B cell (primary cell): Measurements from ENCODE around the gene C15orf40. TPM values are rescaled to one million over a fixed set of nuclear protein-coding genes. Genes with fewer than 3 reads are reported as not detected.

Experiments
- ATAC-seq: fragments of 200-7000 bp; cut with Tn5 transposase; one replicate; pipeline ENCODE4 v1.10.0; 2021; ENCODE audit warnings: low read depth, mild to moderate bottlenecking, moderate number of reproducible peaks, moderate library complexity
- CTCF ChIA-PET: fragments of 350-600 bp; sonication (Branson Sonifier 250); formaldehyde crosslinking; loops from one replicate; lab custom pipeline; 2021; ENCODE audit warnings: antibody characterized with exemption, inconsistent platforms; lab: Charles Lee
- POLR2A ChIA-PET: fragments of 350-600 bp; sonication (Branson Sonifier 250); formaldehyde crosslinking; loops from one replicate; lab custom pipeline; 2021; ENCODE audit warnings: antibody characterized with exemption; lab: Charles Lee
- DNase-seq: peaks from one replicate; pipeline ENCODE4 v3.0.0; 2013
- H2AFZ ChIP-seq: 2 replicates; pipeline ENCODE4 v1.6.1; 2012; ENCODE audit warnings: mild to moderate bottlenecking, low read depth, low read length; ENCODE audit not compliant: insufficient read depth, poor library complexity, severe bottlenecking
- H3K27ac ChIP-seq, 2 donors: 1 replicate in 1 of 2; 2 replicates in 1 of 2; pipeline ENCODE4 v1.5.1; 2012 to 2013; ENCODE audit warnings: low read length in 2 of 2, mild to moderate bottlenecking in 2 of 2, moderate library complexity in 1 of 2
- H3K27me3 ChIP-seq, 4 experiments: fragments of 200-600 bp in 1 of 4; sonication (generic) in 1 of 4; replicated peaks in 1 of 4; 1 replicate in 2 of 4; 2 replicates in 2 of 4; pipeline versions ENCODE4 v1.6.1 to v1.7.0; 2013 to 2016; ENCODE audit warnings: low read length in 3 of 4, mild to moderate bottlenecking in 2 of 4, mixed read lengths in 1 of 4, moderate library complexity in 1 of 4; ENCODE audit not compliant: insufficient read depth in 4 of 4, control insufficient read depth in 3 of 4; ENCODE audit errors: control extremely low read depth in 1 of 4
- H3K36me3 ChIP-seq, 2 experiments: replicated peaks in 1 of 2; 1 replicate in 1 of 2; 2 replicates in 1 of 2; pipeline versions ENCODE4 v1.6.1 to v1.7.1; 2013; ENCODE audit warnings: low read length in 1 of 2; ENCODE audit not compliant: insufficient read depth in 2 of 2, control insufficient read depth in 1 of 2; ENCODE audit errors: control extremely low read depth in 1 of 2, extremely low read depth in 1 of 2
- H3K4me1 ChIP-seq, 2 donors: fragments of 200-600 bp in 1 of 2; sonication (generic) in 1 of 2; 1 replicate in 1 of 2; 2 replicates in 1 of 2; pipeline versions ENCODE4 v1.5.1 to v1.6.1; 2013 to 2017; ENCODE audit warnings: low read length in 2 of 2; ENCODE audit not compliant: control insufficient read depth in 2 of 2, insufficient read depth in 2 of 2
- H3K4me2 ChIP-seq: replicated peaks from 2 replicates; pipeline ENCODE3; 2012; ENCODE audit warnings: mild to moderate bottlenecking, low read depth, low read length; ENCODE audit not compliant: poor library complexity, severe bottlenecking
- H3K4me3 ChIP-seq, 5 experiments: fragments of 200-600 bp in 1 of 5; sonication (generic) in 1 of 5; 1 replicate in 3 of 5; 2 replicates in 2 of 5; pipeline versions ENCODE4 v1.5.1 to v1.7.0; 2011 to 2016; ENCODE audit warnings: low read length in 4 of 5, mild to moderate bottlenecking in 4 of 5, low read depth in 2 of 5, control low read depth in 1 of 5, moderate library complexity in 1 of 5; ENCODE audit not compliant: insufficient read depth in 1 of 5; ENCODE audit errors: control extremely low read depth in 1 of 5, extremely low read depth in 1 of 5
- H3K79me2 ChIP-seq: fragments of 200-600 bp; sonication (generic); one replicate; pipeline ENCODE4 v1.6.0; 2016; ENCODE audit warnings: low read length; ENCODE audit not compliant: control insufficient read depth, insufficient read depth
- H3K9ac ChIP-seq: fragments of 200-600 bp; sonication (generic); 2 replicates; pipeline ENCODE4 v1.6.1; 2017; ENCODE audit warnings: mild to moderate bottlenecking, low read length, moderate library complexity
- H3K9me3 ChIP-seq, 3 donors: one replicate each; pipeline versions ENCODE4 v1.6.1 to v1.7.1; 2013; ENCODE audit warnings: low read length in 2 of 3; ENCODE audit not compliant: control insufficient read depth in 2 of 3, insufficient read depth in 1 of 3; ENCODE audit errors: control extremely low read depth in 1 of 3
- H4K20me1 ChIP-seq: 2 replicates; pipeline ENCODE4 v1.6.0; 2012; ENCODE audit warnings: mild to moderate bottlenecking, low read length; ENCODE audit not compliant: insufficient read depth, control insufficient read depth, poor library complexity, severe bottlenecking
- H3K27ac Mint-ChIP-seq: one replicate; pipeline ENCODE4 v1.8.0; 2021; ENCODE audit warnings: mixed read lengths
- H3K27me3 Mint-ChIP-seq: one replicate; pipeline ENCODE4 v1.8.0; 2021; ENCODE audit warnings: mixed read lengths
- H3K4me1 Mint-ChIP-seq: one replicate; pipeline ENCODE4 v1.8.0; 2021; ENCODE audit warnings: mixed read lengths
- H3K4me3 Mint-ChIP-seq: one replicate; pipeline ENCODE4 v1.8.0; 2021; ENCODE audit warnings: mixed read lengths
- H3K9me3 Mint-ChIP-seq: one replicate; pipeline ENCODE4 v1.8.0; 2022; ENCODE audit warnings: mixed read lengths; ENCODE audit not compliant: insufficient read depth
- EZH2 ChIP-seq: IDR thresholded peaks from 2 replicates; pipeline ENCODE4 v1.6.1; 2012; ENCODE audit warnings: borderline replicate concordance, low read depth, mild to moderate bottlenecking, moderate library complexity, low read length; ENCODE audit not compliant: insufficient read depth, poor library complexity, severe bottlenecking
- WGBS: methylation state at CpG from one replicate; pipeline ENCODE4 v1.1.5; 2013; ENCODE audit warnings: missing lambda C conversion rate; ENCODE audit not compliant: insufficient coverage; 5-methylcytosine and 5-hydroxymethylcytosine counted together
- intact Hi-C: fragments of 100-400 bp; cut with micrococcal nuclease; formaldehyde crosslinking; loops from one replicate; pipeline ENCODE4 v1.10.0; 2022
- polyA plus RNA-seq: library from polyadenylated mRNA; depleted of rRNA; stranded (reverse); fragments of >200 nt; gene quantifications from 2 replicates; pipeline ENCODE4 v1.2.3, GENCODE V29; 2012
- total RNA-seq, 2 donors: library from RNA; stranded (reverse); fragments of 120-200 nt in 1 of 2; gene quantifications; 1 replicate in 1 of 2; 2 replicates in 1 of 2; pipeline versions ENCODE4 v1.2.3 to v1.2.4, GENCODE V29; 2013 to 2022
- TF ChIP-seq, protein P1 (sequence below): fragments of 200-600 bp; IDR thresholded peaks from one replicate; pipeline ENCODE4 v1.8.0; 2022; ENCODE audit warnings: antibody characterized with exemption, mild to moderate bottlenecking

Gene C15orf40
- total and polyA plus RNA-seq, 2 donors (not counting 1 experiment from before 2014, with no cell fraction given): 24.0 to 40.7 TPM

DNA sequence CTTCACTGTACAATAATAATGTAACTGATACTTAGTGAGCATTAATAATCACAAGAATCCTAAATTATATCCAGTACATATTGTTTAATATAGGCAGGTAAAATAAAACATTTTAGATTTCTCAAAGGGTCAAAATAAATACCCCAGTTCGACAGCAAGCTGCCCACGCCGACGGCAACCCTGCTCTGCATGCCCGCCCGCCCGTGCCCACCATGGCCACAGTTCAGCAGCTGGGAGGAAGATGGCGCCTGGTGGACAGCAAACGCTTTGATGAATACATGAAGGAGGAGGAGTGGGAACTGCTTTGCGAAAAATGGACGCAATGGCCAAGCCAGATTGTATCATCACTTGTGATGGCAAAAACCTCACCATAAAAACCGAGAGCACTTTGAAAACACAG lies 32.7 kb upstream of the C15orf40 start:
- Histone ChIP-seq H3K9ac (no peak overlapping the region), H3K4me2 (no peak overlapping the region), H3K27ac (no peak overlapping the region), H3K36me3 (peaks cover 5 to 60% of the 10 kb centered on the region in 2 experiments), H3K4me1 (no peaks in the 10 kb centered on the region), H2AFZ (no peak overlapping the region), H3K4me3 (no peak overlapping the region), H3K9me3 (no peaks in the 10 kb centered on the region), H3K27me3 (no peaks in the 10 kb centered on the region), H3K79me2 (peaks cover 65% of the 10 kb centered on the region), H4K20me1 (peaks cover 22% of the 10 kb centered on the region)
- WGBS: over 99% methylated on average over 8 of the region's 12 CpGs
- CTCF ChIA-PET: interaction anchor here (0.6 kb wide), 1 partner anchor 18 kb away, joined by 3 read pairs; no protein-coding TSS in a partner anchor
- no peaks in the 10 kb centered on the region for H3K9me3 Mint-ChIP-seq
- H3K4me3 Mint-ChIP-seq: no peak overlapping the region
- POLR2A ChIA-PET: no interaction called here
- intact Hi-C loops: no loop called here
- peaks cover 4% of the 10 kb centered on the region for H3K4me1 Mint-ChIP-seq
- ATAC-seq (no peak), DNase-seq (no peak)
- H3K27ac Mint-ChIP-seq: no peak overlapping the region
- TF ChIP-seq, protein P1, sequence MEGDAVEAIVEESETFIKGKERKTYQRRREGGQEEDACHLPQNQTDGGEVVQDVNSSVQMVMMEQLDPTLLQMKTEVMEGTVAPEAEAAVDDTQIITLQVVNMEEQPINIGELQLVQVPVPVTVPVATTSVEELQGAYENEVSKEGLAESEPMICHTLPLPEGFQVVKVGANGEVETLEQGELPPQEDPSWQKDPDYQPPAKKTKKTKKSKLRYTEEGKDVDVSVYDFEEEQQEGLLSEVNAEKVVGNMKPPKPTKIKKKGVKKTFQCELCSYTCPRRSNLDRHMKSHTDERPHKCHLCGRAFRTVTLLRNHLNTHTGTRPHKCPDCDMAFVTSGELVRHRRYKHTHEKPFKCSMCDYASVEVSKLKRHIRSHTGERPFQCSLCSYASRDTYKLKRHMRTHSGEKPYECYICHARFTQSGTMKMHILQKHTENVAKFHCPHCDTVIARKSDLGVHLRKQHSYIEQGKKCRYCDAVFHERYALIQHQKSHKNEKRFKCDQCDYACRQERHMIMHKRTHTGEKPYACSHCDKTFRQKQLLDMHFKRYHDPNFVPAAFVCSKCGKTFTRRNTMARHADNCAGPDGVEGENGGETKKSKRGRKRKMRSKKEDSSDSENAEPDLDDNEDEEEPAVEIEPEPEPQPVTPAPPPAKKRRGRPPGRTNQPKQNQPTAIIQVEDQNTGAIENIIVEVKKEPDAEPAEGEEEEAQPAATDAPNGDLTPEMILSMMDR: no peak
- TF ChIP-seq EZH2: no peak
- no peaks in the 10 kb centered on the region for H3K27me3 Mint-ChIP-seq

DNA sequence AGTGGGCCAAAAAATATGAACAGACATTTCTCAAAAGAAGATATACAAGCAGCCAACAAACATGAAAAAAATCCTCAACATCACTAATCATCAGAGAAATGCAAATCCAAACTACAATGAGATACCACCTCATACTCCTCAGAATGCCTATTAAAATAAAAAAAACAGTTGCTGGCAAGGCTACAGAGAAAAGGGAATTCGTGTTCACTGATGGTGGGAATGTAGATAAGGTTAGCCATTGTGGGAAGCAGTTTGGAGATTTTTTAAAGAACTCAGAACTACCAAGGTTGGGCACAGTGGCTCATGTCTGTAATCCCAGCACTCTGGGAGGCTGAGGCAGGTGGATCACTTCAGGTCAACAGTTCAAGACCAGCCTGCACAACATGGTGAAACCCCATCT lies 27.8 kb upstream of the C15orf40 start:
- H4K20me1 ChIP-seq: peaks cover 27% of the 10 kb centered on the region
- no peak overlapping the region for H3K27ac ChIP-seq
- Mint-ChIP-seq H3K4me1 (peaks cover 19% of the 10 kb centered on the region), H3K27ac (no peak overlapping the region), H3K9me3 (no peaks in the 10 kb centered on the region), H3K4me3 (no peak overlapping the region), H3K27me3 (no peaks in the 10 kb centered on the region)
- H3K4me3 ChIP-seq: no peak overlapping the region
- H3K4me2 ChIP-seq: no peak overlapping the region
- ATAC-seq (no peak), DNase-seq (no peak)
- ChIA-PET POLR2A (interaction anchor here (0.6 kb wide), 1 partner anchor 27 kb away, joined by 3 read pairs; no protein-coding TSS in a partner anchor), CTCF (no interaction called here)
- peaks cover 0 to 4% (median 0%) of the 10 kb centered on the region in 3 donors for H3K9me3 ChIP-seq
- TF ChIP-seq, protein P1: no peak
- TF ChIP-seq EZH2: no peak
- peaks cover 9 to 45% of the 10 kb centered on the region in 2 experiments for H3K36me3 ChIP-seq
- H3K27me3 ChIP-seq: no peaks in the 10 kb centered on the region
- H3K79me2 ChIP-seq: peaks cover 82% of the 10 kb centered on the region
- no peaks in the 10 kb centered on the region for H3K4me1 ChIP-seq
- no peak overlapping the region for H2AFZ ChIP-seq
- WGBS: no CpG with 5 or more reads among the region's 1 CpG
- intact Hi-C loops: no loop called here
- no peak overlapping the region for H3K9ac ChIP-seq
